NCI-H1436 treated with DMSO at 0.1 percent for 48 hours (cell line): ENCODE measurements around the gene TANC2.

ENCODE experiments used
- DNase-seq: peaks from one replicate; lab custom pipeline; 2025; lab: John Stamatoyannopoulos, UW

The TANC2 gene

DNA sequence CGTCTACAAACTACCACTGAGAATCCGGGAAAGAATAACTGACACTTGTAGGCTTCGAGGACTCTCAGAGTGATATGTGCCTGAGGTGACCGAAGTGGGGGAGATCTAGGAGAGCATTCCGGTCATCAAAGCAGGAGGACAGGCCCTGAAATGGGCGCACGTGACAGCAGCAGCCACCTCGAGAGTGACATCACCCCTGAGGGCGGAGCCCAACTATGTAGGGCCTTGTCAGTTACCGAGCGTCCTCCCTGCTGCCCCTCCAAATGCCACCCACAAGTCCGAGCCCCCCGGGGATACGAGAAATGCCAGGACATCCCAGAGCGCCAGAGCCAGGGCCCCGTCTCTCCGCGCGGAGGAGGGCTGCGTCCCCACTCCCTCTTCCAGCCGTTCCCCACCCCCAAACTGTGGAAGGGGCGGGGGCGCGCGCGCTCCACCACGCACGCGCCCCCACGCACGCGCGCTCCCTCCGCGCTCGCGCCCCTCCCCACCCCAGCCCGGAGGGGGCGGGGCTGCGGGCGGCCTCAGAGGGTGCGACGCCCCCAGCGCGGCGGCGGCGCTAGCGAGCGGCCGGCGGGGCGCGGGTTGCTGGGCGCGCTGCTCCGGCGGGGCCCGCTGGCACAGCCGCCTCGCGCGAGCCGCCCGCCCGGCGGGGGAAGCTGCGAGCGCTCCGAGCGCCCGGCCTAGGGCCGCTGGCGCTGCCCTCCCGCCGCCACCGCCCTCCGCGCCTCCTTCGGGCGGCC lies at the start of gene TANC2:
TSS of gene TANC2 (plus strand) at position 550 of the 740 bp plus-strand sequence. CDS start 43,325 bp downstream, outside the sequence.
- DNase-seq, result peak; percentile 30

DNA sequence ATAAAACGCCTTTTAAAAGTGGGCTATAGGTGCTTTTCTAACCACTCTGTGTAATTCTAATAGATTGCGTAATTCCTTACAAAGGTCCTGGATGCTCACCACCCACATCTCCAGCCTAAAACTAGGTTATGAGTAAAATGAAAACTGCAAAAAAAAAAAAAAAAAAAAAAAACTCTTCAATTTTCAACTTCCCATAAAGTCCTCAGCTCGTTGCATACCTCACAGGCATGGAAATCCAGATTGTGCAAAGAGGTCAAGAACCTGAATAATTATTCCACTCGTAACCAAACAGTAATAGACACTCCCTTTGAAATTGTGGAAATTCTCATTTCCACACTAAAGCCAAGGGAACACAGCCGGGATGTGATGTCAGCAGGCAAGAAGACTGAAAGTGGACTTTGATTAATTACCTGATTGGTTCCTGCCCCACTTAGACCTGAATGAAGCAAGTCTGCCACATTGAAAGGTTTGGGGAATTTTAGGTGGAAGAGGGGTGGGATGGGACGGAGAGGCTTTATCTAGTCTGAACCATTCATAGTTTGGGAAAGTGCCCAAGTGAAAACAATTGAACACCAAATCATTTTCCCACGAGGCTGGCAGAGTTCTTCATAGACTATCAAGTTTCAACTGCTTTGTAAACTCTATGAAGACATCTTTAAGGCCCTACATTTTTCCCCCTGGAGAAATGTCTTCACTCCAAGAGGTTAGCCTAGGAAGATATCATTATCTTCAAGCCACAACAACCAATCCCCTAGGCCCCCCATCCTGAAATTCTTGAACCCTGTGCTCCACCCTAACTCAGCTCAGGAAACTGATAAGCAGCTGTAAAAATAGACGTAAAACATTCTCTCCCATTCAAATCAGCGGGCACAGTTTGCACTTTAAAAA lies 49.1 kb upstream of the TANC2 start:
- DNase-seq, result no peak

DNA sequence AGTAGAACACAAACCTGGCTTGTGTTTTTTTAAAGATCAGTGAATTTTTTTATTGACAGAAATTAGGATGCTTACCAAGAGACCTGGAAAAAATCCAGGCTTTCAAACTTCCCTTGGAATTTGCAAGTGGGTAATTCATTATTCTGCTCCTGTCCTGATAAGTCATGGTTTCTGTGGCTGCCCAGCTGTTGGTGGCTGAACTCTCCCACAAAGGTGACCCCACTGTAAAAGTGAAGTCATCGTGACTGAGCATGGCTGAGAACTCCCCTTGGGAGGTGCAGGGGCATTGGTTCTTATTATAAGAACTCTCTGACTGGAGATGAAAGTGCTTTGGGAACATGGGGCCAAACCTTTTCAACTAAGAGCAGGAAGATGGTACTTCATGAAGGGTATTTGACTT lies 46.6 kb upstream of the TANC2 start:
- DNase-seq, result no peak

DNA sequence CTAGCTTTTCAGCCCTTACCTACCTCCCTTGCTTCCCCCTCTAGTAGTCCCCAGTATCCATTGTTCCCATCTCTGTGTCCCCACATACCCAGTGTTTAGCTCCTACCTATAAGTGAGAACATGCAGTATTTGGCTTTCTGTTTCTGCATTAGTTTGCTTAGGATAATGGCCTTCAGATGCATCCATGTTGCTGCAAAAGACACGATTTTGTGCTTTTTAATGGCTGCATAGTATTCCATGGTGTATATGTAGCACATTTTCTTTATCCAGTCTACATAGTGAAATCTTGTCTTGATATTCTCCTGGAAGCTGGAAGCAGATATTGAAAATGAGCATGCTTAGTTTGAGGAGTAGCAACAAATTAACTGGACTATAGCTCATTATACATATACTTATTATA lies 45.7 kb upstream of the TANC2 start:
- DNase-seq, result no peak

DNA sequence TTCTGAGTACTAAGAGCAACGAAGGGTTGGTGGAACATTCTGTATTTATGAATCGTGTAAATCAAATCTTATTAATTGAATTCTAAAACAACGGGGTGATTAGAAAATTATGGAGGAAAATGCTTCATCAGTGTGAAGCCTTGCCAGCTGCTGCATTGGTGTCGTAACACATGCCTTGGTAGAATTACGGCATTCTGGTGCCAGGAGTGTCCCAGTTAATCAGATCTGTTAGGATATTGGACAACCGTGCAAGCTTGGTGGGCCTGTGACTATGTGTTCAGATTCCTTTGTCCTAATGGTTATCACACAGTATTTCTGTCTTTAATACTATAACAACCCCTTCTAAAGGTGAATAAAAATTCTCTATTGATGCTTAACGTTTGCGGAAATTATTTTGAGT lies 44.2 kb upstream of the TANC2 start:
- DNase-seq, result no peak

DNA sequence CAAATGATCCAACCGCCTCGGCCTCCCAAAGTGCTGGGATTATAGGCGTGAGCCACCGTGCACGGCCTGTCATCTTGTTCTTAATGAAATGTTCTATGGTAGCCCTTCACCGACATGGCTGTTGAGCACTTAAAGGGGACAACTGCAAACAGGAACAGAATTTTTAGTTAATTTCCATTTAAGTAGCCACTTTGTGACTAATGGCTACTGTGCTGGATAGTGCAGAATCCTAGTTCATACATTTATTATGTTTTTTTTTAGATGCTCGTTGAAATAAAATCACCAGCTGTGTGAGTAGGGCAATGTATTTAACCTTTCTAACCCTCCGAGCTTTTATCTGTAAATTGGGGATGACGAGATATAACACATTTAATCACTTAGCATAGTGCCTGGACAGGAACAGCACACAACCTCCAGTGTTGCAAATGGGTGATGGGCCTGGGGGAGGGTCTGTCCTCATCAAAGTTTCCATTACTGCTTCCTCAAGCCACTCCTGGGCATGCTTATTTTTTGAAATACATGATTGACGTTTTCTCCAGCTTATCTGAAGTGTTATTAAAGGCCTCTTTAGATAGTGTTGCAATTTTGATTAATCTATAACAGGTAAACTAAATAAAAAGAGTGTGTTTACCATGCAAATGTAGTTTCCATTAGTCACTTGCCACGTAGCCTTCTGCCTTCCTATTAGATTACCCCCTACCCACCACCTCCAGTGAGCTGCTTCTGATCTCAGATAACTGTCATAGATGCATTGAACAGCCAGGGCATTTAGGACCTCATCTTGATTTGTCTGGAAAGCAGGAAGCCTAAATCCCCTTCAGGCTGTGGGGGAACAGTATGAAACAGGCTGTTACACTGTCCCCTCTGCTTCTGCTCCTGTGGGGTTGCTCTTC lies 42.5 kb upstream of the TANC2 start:
- DNase-seq, result no peak

DNA sequence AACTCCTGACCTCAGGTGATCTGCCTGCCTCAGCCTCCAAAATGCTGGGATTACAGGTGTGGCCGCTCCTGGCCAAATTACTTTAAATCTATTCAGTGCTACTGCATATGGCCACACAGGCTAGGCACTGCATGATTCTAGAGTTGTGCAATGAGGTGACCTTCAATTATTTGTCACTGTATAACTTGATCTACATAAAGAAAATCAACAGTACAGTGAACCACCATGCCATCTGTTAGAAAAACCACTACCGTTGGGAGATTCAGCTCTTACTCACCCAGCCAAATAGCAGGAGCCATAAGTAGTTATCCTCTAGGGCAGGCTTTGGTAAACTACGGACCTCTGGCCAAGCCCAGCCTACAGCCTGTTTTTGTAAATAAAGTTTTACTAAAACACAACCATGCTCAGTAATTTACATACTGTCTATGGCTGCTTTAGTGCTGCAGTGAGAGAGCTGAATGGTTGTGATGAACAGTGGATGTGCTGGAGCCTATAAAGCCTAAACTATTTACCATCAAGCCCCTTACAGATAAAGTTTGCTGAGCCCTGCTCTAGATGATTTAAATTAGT lies 40.7 kb upstream of the TANC2 start:
- DNase-seq, result no peak

DNA sequence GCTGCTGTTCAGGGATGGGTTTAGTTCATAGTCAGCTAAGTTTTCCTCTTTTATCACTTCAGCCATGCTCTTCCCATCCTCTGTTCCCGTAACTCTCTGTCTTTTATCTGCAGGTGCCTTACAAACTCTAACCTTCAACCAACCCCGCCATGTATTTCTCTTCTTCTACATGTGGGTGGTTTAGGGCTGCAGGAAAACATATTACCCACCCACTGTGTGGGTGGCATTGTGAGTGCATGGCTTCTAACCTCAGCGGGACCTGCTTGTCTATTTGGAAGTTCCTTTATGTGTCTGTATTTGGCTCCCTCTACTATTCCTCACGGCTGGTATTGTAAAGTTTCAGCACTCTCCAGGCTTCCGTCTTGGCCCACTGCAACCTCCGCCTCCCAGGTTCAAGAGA lies 39.0 kb upstream of the TANC2 start:
- no peak for DNase-seq

DNA sequence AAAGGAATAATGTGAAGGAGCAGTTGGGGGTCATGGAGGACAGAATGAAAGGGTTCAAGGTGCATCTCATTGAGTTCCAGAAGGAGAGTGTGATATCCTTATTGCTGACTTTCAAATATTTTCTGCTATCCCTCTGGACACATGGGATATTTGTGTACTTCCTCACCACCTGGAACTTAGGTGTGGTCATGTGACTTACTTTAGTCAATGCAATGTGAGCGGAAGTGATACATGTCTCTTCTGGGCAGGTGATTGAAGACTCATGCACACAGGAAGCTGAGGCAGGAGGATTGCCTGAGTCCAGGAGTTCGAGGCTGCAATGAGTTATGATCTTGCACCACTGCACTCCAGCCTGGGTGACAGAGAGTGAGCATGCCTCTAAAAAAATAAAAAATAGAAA lies 36.7 kb upstream of the TANC2 start:
- no peak for DNase-seq

DNA sequence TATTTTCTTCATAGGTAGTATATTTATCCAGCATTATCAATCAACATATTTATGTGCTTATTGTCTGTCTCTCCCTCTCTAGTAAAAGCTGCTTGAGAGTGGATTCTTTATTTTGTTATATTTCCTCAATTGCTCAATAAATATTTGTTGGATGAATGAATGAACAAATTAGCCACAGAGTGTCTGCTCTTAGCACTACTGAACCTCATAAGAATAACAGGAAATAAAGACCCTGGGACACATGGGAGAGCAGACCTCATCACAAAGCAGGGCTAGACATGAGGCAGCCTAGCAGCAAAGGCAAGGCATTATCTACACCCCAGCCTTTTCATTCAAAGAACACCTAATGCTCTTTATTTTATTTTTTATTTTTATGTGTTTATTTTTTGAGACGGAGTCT lies 34.9 kb upstream of the TANC2 start:
- no peak for DNase-seq

DNA sequence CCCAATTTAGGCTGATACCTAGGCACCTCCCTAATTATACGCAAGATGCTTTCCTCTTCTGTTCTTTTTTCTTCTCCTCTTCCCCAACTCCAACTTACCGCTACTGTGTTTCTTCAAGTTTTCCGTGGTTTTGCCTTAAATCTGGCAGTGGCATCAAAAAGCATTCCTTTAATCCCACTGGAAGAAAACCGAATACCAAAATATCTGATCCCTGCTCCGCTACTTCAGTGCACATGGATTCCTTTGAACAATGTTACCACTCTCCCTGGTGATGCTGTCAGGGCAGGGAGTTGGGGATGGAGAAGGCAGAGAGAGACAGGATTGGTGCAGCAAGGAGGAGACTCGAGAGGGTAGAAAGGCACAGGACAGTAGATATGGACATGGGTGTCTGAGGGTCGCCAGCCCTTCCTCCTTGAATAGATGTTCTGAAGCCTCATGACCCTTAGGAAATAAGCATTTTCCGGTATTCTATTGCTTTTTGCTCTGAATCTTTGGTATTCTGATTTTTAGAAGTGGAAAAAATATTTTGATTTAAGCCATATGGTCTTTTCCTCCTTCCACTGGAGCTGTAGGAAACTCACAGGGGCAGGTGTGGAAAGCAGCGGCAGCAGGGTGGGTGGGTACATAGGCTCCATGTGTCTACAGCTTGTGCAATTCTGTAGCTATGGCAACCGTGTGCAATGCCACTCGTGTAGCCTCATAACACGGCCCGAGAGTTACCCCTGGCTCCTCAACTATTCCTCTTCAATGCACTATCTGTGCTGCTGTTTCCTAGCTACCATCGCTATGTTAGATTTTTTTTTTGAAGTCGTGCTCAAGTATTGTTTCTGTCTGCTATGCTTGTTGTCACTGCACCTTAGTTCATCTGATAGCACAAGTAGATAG lies 32.3 kb upstream of the TANC2 start:
- DNase-seq, result no peak

DNA sequence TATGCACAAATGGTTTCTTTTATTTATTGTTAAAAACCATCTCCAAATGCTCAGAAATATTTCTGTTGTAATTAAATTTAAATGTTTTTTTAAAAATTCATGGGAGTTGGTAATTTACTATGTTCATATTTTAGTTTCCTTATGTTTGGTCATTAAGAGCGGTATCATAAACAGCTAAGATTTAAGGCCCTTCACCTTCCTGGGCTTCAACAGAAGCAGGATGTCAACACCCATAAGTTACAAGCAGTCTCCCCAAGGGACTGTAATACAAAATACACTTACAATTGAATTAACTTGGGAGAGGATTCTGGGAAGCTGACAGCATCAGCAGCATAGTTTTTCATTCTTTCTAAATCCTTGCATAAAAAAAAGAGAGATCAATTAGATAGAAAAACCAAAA lies 30.9 kb upstream of the TANC2 start:
- DNase-seq, result no peak

DNA sequence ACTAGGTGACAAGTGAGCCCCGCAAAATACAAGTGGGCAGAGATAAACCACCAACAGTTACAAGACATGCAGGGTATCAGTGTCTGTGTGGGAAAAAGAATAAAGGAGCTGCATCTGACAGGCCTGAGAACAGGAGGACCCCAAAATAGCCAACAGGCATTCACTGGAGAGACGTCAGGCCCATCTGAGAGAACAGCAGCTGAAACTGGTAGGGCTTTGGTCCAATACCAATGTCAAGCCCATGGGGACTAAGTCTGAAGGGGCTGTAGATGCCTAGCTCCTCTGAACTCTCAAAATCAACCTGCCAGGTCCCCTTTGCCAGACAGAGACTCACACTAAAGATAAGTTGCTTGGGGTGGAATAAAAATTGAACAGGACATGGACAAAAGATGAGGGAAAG lies 30.5 kb upstream of the TANC2 start:
- DNase-seq, result no peak

DNA sequence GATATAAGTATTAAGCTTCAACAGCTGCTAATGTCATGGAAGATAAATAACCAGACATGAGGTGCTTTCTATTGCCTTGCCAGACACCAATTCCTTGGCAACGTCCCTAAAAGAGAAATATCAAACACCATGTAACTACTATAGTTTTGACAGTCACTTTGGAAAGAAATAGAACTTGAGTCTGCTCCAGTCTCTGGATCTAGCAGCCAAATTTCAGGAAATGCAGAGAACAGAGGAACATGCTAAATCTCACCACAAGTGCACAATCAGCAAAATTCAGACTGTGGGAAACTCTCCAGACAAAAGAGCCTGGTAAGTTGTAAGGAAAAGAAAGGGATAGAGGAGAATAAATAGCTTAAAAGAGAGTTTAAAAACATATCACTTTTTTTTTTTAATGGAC lies 28.4 kb upstream of the TANC2 start:
- DNase-seq, result no peak

DNA sequence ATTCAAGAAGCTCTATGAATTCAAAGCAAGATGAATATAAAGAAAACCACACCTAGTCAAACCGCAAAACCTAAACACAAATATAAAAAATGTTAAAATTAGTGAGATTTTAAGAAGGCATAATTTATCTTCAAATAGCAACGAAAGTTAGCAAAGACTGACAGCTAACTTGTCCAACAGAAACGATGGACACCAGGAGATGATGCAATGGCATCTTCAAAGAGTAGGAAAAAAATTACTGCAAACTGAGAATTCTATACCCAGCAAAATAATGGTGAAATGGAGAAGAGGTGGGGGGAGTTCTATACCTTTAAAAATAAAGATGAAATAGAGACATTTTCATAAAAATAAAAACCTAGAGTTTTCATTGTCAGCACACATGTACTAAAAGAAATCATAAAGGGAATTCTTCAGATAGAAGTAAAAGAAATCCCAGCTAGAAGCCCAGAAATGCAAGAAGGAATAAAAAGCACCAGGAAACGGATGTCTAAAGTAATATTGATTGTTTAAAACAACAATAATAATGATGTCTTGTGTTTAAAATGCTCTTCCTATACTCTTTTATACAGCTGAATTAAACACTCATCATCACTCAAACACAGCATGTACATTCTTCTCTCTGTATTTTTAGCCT lies 24.6 kb upstream of the TANC2 start:
- DNase-seq, result no peak

DNA sequence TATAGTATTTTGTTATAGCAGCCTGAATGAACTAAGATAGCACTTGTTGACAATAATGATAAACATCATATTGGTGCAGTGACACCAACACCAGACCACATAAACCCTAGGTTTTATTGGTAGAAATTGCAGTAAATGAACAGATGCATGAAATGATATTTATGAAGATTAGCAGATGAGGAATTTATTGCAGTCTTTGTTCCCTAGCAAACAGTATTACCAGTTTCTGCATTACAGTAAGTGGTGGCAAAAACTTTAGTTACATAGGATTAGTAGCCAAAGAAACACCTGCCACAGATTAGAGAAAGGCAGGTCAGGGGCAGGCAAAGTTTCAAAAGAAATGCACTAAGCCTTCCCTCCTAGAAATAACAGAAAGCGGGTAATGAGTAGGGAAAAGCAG lies 17.7 kb upstream of the TANC2 start:
- no peak for DNase-seq

DNA sequence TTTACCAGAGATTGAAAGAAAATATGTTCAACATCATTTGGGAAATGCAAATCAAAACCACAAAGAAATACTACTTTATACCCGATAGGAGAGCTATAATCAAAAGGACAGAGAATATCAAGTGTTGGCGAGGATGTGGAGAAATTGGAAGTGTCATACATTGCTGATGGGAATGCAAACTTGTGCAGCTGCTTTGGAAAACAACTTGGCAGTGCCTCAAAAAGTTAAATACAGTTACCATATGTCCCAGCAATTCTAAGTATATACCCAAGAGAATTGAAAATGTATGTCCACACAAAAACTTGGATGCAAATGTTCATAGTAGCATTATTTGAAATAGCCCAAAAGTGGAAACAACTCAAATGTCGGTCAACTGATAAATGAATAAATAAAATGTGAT lies 17.0 kb upstream of the TANC2 start:
- no peak for DNase-seq

DNA sequence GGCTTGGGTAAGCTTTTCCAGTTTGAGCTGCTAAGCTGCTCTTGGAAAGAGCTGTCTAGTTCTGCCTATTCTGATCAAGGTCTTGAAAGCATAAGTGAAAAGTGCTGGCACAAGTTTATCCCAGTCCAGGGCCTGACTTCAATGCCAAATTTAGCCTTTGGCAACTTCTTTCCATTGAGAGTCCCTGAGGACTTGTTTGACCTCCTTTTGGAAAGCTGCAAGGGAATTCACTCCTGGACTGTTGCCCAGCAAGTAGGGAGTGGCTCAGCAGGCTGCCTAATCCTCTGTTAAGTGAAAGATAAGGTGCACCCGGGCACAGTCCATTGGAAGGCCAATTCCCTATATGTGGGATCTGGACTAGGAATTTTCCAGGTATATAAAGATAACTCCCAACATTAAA lies 16.0 kb upstream of the TANC2 start:
- DNase-seq, result no peak

DNA sequence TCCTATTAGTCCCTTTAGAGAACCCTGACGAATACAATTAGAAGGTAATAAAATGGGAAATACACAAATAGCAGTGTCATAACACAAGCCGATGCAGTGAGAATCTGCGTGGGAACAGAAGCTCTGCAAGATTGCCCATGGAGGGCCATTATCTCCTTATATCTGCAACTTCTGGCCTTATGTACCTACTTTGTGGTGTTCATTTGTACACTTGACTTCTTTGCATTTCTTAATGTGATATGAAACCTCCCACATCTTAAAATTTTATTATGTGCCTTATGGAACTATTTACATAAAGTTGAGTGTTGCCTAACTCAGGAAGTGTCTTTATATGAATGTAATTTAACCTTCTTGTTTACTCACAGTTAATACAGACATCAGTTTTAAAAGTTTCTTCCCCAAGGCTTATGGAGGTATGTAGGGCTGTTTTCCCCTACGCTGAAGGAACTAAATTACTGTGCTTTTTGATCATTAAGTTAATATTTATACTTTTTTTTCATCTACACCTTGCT lies 10.1 kb upstream of the TANC2 start:
- no peak for DNase-seq

DNA sequence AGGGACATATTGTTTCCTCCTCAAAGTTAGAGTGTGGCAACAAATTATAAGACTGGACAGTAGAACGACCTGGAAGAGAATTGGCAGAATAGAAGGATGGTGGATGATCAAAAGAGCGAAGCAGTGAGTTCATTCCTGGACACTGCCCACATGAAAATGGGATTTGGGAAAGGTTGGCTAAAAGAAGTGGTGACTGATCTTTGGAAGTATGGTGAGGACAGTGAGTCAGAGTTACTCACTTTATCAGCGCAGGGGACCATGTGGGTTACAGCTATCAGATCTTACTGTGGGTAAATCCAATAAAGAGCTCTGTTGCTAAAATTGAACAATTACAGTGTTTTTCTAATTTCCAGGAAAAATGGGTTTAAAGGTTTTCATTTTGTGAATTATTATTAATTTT lies 2.7 kb upstream of the TANC2 start:
- DNase-seq, result no peak
